HG03108 (cell line): ENCODE results near the gene CDK18.

Experiments used
- ATAC-seq: cut with Tn5 transposase; IDR thresholded peaks from one replicate; pipeline ENCODE4 v1.9.1; 2021; ENCODE audit warnings: moderate library complexity; ENCODE audit not compliant: unreplicated experiment

Gene CDK18

GRCh38 chr1:205567716-205568115 lies 63.2 kb downstream of the CDK18 start:
- ATAC-seq, result no peak

DNA sequence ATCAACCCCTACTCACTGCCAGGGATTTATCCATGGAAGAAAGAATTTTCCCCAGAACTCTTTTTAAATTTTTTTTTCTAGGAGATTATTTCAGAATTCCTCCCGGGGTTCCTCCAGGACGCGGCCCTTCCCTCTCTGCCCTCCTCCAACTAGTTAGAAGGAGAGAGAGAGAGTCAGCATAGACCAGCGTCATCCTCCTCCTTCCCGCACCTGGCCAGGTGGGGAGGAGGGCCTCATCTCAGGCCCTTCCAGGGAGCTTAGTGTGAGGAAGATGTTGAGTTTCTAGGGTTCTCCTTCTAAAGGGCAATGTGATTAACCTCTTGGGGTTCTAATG lies 63.6 kb downstream of the CDK18 start:
- no peak for ATAC-seq

DNA sequence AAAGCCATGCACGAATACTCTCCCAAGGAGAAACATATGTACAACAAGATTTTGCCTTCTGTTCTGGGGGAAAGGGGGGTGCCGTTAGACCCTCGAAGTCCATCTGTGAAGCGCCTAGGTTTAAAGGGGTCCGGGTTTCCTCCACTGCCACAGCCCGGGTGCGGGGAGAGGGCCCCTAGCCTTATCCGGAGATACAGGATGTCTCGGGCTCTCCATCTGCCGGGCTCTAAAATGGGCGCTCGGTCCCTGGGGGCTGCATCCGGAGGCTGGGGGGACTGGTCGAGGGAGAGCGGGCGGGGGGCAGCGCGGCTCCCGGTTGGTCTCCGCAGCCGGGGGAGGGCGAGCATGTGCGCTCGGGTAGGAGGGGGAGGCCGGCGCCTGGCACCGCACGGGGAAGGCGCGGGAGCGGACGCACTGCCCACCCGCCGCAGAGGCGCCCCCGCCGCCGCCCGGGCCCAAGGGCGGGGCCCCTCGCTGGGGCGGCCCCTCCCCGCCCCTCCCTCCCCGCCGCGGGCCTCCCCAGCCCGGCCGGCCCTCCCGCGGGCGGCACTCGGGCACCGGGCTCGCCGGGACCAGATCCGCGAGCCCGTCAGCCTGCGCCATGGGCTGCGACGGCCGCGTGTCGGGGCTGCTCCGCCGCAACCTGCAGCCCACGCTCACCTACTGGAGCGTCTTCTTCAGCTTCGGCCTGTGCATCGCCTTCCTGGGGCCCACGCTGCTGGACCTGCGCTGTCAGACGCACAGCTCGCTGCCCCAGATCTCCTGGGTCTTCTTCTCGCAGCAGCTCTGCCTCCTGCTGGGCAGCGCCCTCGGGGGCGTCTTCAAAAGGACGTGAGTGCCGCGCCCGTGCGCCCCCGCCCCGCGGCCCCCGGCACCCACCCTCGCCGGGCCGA lies 64.2 kb downstream of the CDK18 start:
- ATAC-seq, result no peak

GRCh38 chr1:205569411-205570172 lies 65.1 kb downstream of the CDK18 start:
- ATAC-seq, result no peak

- no peak for ATAC-seq
These were observed 65.7 kb downstream of the CDK18 start for GRCh38 chr1:205570173-205570501.

GRCh38 chr1:205570796-205571537 lies 66.5 kb downstream of the CDK18 start:
- ATAC-seq, result no peak

GRCh38 chr1:205571747-205572146 lies 67.3 kb downstream of the CDK18 start:
- no peak for ATAC-seq

GRCh38 chr1:205572421-205572820 lies 68.0 kb downstream of the CDK18 start:
- no peak for ATAC-seq

- ATAC-seq, result no peak
These were observed 70.9 kb downstream of the CDK18 start for GRCh38 chr1:205575294-205575885.

DNA sequence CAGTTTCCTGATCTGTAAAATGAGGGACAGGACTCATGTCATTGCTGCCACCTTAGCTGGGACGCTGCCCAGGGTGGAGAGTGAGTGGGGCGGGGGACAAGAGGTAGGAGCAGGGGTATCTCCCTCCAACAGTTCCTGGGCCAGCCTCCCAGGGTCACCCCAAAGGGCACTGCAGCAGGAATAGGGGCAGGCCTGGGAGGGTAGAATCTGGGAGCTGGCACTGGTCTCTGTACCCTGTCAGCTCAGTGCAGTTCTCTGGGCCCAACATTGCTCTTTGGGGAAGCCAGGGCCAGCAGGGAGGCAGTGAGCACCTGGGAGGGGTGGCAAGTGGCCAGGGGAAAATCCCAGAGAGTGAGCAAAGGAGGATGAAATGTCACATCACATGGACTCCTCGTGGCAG lies 71.5 kb downstream of the CDK18 start:
- no peak for ATAC-seq

DNA sequence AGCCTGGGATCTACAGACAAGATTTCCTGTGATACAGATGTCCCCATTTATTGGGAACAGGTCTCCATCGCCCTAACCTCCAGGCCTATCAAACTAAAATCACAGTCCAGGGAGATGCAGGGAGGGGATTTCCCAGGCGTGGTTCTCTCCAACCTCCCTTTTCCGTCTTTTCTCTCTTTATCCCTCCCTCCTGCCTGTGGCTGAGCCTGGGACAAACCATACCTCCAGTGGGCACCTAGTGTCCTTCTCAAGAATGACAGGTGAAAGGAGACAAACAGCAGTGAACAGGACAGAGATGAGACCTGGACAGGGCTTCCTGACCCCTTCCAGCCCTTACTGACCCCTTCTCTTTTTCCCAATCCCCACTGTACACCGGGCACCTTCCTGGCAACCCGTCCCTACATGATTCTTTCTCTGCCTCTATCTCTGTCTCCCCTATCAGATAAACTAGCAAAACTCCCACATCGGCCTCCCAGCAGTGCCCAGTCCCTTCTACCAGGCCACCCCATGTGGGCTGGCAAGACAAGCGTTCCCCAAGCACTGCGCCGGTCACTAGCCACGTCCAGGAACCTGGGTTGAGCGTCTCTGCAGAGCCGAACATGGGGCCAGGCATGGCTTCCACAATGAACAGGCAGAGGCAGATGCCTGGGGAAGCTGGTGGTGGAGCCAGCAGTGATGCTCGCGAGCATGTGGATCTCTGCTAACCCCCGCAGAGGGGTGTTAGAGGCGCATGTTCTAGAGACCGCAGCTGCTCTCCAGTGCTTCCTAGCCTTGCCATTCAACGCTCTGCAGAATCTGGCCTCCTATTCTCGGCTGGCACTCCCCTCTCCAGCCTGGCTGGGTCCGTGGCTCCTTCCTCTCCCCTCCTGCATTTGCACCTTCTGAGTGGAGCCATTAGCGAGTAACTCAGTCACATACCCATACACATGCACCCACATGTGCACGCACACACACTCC lies 72.6 kb downstream of the CDK18 start:
- no peak for ATAC-seq

DNA sequence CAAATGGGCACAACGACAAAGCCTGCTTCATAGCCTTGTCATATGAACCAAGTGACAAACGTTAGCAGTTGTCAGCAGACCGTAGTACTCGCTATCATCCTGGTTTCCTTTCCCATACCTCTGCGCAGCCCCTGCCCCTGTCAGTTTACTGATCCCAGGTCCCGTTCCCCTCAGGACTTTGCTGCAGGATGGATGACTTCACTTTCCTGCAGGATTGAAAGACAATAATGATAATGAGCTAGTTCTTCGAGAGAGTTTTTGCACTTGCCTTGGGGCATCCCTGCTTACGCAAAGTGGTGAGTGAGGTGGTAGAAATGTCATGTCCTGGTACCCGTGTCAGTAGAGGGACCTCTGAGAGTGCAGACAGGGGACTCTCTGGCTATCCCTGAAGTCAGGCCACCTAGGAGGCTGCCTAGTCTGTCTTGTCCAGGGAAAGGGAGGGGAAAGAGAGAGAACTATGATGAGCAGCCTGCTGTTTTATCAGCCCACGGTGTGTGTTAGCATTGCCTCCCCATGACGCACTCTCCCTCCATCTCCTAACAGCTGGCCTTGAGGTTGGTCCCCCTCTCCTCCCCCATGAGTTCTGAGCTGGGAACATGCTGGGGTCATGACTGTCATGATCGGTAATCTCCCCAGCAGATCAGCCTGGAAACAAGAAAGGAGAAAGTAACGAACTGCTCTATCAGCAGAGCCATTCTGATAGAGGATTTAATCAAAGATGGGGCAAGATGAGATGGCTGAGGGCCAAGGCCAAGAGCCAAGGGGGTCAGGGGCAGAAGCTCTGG lies 73.6 kb downstream of the CDK18 start:
- no peak for ATAC-seq

GRCh38 chr1:205578780-205579571 lies 74.5 kb downstream of the CDK18 start:
- no peak for ATAC-seq

DNA sequence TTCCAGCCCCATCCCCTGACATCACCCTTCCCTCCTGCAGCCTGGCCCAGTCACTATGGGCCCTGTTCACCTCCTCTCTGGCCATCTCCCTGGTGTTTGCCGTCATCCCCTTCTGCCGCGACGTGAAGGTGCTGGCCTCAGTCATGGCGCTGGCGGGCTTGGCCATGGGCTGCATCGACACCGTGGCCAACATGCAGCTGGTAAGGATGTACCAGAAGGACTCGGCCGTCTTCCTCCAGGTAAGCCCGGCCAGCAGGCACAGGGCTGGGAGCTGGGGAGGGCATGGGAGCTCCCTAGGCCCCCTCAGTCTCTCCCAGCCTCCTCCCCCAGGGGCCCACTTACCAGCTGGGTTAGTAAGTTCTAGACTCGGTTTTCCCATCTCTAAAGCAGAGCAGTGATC lies 75.2 kb downstream of the CDK18 start:
- ATAC-seq, result no peak

- ATAC-seq, result no peak
These were observed 75.9 kb downstream of the CDK18 start for GRCh38 chr1:205580140-205580922.

DNA sequence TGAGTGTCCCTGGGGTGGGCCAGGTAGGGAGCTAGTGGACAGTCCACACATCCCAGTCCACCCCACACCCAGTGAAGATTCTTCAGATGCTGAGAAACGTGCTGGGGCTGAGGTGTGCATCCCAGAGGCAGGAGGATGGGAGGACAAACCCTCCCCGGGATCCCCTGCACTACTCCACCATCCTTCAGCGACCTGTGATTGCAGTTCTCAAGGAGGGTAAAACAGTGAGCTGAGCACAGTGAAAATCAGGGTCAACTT lies 76.4 kb downstream of the CDK18 start:
- no peak for ATAC-seq

DNA sequence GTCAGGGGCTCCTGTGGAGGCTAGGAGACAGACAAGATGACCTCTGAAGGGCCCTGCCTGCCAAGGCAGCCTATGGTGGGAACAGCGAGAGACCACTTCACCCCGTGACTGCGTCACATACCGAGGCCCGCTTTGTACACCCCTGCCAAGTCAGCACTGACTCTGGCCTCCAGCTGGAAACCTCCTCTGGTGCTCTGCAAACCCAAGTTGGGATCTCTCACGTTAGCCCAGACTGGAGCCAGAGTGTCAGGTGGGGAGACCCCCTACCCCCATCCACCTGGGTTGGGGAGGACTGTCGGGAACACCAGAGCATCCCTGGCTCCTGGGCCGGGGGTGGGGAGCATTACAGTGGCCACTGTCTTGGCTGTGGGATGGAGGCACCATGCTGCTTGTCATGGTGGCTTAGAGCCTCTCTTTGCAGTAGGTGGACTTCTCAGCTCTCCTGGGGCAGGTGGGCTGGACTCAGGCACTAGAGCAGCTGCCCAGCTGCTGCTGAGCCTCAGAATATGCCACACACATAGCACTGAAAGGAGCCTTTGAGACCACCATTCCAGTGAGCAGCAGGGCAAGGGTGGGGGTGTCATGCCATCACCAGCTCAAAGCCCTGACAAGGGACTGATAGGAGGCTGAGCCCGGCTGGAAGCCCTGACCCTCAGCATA lies 77.0 kb downstream of the CDK18 start:
- no peak for ATAC-seq

GRCh38 chr1:205582046-205582445 lies 77.6 kb downstream of the CDK18 start:
- ATAC-seq, result no peak
